Measurements from ENCODE around the gene FBXO40. TPM values are rescaled to one million over a fixed set of nuclear protein-coding genes. Genes with fewer than 3 reads are reported as not detected.

Gene FBXO40
- total and polyA plus RNA-seq, 2 of the 8 experiments (the other 6 are each of a cell fraction or from before 2014, with no cell fraction given), result 0.03 TPM; not detected in 1

DNA sequence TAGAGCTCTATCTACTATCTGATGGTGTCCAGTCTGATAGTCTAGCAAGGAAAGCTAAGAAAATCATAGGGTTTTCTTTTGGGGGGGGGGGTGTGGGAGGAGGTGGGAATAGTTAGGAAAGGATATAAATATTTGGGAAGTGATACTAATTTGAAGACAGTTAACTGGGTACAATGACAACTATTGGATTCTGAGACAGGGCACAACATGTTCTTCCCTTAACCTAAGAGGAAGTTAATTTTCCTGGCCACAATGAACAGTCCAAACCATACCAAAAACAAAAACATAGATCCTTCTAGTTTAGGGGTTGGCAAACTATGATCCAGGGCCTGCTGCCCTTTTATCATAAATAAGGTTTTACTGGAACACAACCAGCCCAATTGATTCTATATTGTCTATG lies 77.5 kb downstream of the FBXO40 start:
- H2BK12ac ChIP-seq (ENCODE audit: low read depth, low read length), result no peak overlapping the region
- no peak for FAIRE-seq

More for the DNA sequence above, 77.5 kb downstream of the FBXO40 start:
- H3K56ac ChIP-seq (replicated peaks; ENCODE audit: insufficient read length, low read depth, low read length), result no peak overlapping the region
- H4K5ac ChIP-seq (ENCODE audit: insufficient read length, low read depth, low read length), result no peak overlapping the region
- H3K4me3 ChIP-seq (ENCODE audit: extremely low read depth in 1 of 4, insufficient read depth in 2 of 4, low read depth in 3 of 4, low read length in 4 of 4), result no peak overlapping the region
- no peak overlapping the region for H4K8ac ChIP-seq (ENCODE audit: extremely low read depth, insufficient read depth, low read length)
- no peak overlapping the region for H2BK120ac ChIP-seq (replicated peaks; ENCODE audit: low read depth, low read length)
- no peak overlapping the region for H4K91ac ChIP-seq (replicated peaks; ENCODE audit: insufficient read length, low read length)
- H3K9ac ChIP-seq (replicated peaks in 1 of 4; ENCODE audit: extremely low read depth in 1 of 4, low read depth in 3 of 4, low read length in 3 of 4), result no peak overlapping the region
- H2BK20ac ChIP-seq (ENCODE audit: low read length), result no peak overlapping the region
- H3K18ac ChIP-seq (ENCODE audit: extremely low read depth, low read length), result no peak overlapping the region
- no peaks in the 10 kb centered on the region for H3K79me2 ChIP-seq (ENCODE audit: control insufficient read depth in 1 of 2, insufficient read depth in 2 of 2, low read length in 2 of 2)
- no peak overlapping the region for H3K14ac ChIP-seq (ENCODE audit: insufficient read length)
- TF ChIP-seq TAF1 (IDR thresholded peaks at IDR 0.05; ENCODE audit: low read depth, low read length), result no peak
- no peak for DNase-seq (ENCODE audit: low read depth in 1 of 2, low spot score in 2 of 2)
- no peak overlapping the region for H2AFZ ChIP-seq (ENCODE audit: low read length)
- H3K4ac ChIP-seq (replicated peaks; ENCODE audit: insufficient read length, low read depth, low read length), result no peak overlapping the region
- no peak overlapping the region for H2AK5ac ChIP-seq (ENCODE audit: low read depth, low read length)
- no peaks in the 10 kb centered on the region for H3K9me3 ChIP-seq (ENCODE audit: insufficient read depth in 2 of 2, low read depth in 1 of 2, low read length in 1 of 2)
- no peaks in the 10 kb centered on the region for H3K23me2 ChIP-seq (ENCODE audit: low read depth, low read length)
- H2BK5ac ChIP-seq (ENCODE audit: low read depth, low read length), result no peak overlapping the region
- POLR2A ChIA-PET (ENCODE audit: partially characterized antibody), result no interaction called here
- H3K27ac ChIP-seq (ENCODE audit: low read depth, low read length), result no peak overlapping the region
- H3K79me1 ChIP-seq (ENCODE audit: low read depth, low read length), result no peaks in the 10 kb centered on the region
- no peak overlapping the region for H2BK15ac ChIP-seq (ENCODE audit: low read length)
- no peak overlapping the region for H3K23ac ChIP-seq (ENCODE audit: insufficient read length)
- CTCF ChIA-PET (ENCODE audit: partially characterized antibody), result interaction anchor here (0.6 kb wide), 1 partner anchor 117 kb away, joined by 4 read pairs; no protein-coding TSS in a partner anchor
- H3K4me2 ChIP-seq (ENCODE audit: insufficient read depth in 1 of 2, low read depth in 2 of 2, low read length in 2 of 2), result no peak overlapping the region
- H3K36me3 ChIP-seq (ENCODE audit: control insufficient read depth in 2 of 4, insufficient read depth in 4 of 4, low read length in 3 of 4), result peaks cover 2 to 37% (median 18%) of the 10 kb centered on the region in 4 experiments; a peak in 6 of 8 replicates
- no peaks in the 10 kb centered on the region for H4K20me1 ChIP-seq (replicated peaks in 1 of 2; ENCODE audit: control insufficient read depth in 1 of 2, insufficient read depth in 2 of 2, low read length in 2 of 2)
- no peaks in the 10 kb centered on the region for H3K4me1 ChIP-seq (replicated peaks in 1 of 4; ENCODE audit: control insufficient read depth in 3 of 4, insufficient read depth in 4 of 4, low read length in 3 of 4)
- no peaks in the 10 kb centered on the region for H3K27me3 ChIP-seq (replicated peaks in 1 of 4; ENCODE audit: control insufficient read depth in 3 of 4, extremely low read depth in 1 of 4, insufficient read depth in 3 of 4, low read length in 3 of 4)
